ENCODE results near the gene NCK1.
"Not testable (repeated sequence)": the region's sequence is repeated elsewhere in the genome, so short reads cannot be mapped to it uniquely, and the experiment has no call there.

Gene NCK1

DNA sequence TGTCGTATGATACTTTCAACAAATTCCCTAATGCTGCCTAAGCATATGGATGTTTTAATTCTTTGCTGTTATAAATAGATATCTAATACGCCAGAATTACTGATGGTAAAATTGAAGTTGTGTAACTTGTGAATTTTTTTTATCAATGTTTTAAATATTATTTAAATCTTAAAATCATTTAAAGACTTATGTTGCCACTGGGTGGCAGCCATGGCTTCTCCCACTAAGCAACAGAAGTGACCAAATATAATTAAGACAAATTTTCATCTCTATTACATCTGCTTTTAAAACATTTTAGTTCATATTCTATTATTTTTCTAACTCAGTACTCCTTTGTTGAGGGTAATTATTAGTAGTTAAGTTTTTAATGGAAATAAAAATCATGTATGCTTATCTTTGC is 87.7 kb downstream of the NCK1 start:
- DNase-seq, result no peak

- DNase-seq, result no peak
Observed at GRCh38 chr3:136950623-136951022, 88.6 kb downstream of the NCK1 start.

DNA sequence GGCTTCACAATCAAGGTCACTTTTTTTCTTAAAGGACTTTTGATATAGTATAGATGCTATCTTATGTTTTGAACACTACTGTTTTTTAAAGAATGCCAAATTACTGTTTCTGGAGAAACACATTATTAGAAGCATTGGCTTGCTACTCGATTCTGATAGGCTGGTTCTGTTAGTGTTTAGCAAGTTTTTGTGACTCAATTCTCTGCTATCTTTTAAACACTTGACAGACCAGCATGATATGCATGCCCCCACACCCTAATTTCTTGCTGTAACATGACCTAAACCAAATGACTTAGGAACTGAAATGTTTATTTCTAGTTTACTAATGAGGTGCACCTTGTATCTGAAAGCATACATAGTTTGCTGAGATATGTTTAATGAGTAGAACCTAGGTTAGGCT is 90.3 kb downstream of the NCK1 start:
- no peak for DNase-seq

GRCh38 chr3:136954251-136954650 is 92.2 kb downstream of the NCK1 start:
- DNase-seq, result no peak

GRCh38 chr3:136954980-136955780 is 93.2 kb downstream of the NCK1 start:
- DNase-seq, result no peak

DNA sequence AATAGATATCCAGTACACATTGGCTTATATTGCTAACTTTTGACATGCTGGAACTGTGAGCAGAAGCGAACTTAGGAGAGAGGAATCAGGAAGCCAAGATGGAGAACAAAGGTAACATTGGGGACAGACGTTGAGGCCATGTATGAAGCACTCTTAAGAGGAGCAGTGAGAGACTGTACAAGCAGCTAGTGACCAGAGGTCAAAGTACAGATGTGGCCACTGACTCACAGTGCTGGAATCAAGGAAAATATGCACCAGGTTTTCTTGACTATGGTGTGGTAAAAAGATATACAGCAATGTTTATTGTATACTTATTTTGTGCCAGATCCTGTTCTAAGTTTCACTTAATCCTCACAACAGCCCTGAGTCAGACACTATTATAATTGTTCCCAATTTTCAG is 93.8 kb downstream of the NCK1 start:
- no peak for DNase-seq

- no peak for DNase-seq
Observed at GRCh38 chr3:136956971-136957370, 95.0 kb downstream of the NCK1 start.

- no peak for DNase-seq
Observed at GRCh38 chr3:136957751-136958288, 95.8 kb downstream of the NCK1 start, which contains the start of gene IL20RB. Gene IL20RB, plus strand, starts transcription at chr3:136957983. Its CDS starts 131 bp downstream, at chr3:136958114.

DNA sequence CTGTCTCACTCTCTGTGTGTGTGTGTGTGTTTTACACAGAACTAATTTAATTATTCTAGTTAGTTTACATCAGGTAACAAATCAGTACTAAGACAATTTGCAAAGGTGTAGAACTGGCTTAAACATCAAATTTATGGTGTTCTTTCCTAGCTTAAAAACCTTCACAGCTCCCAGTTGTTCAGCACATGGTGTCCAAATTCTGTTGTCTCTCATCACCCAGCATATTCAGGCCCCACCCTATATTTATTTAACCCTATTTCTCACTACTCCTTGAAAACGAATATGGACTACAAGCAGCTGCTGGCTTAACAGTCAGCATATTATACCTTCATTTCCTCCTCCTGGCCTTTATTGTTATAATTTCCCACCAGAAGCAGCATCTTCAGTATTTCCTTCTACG is 96.9 kb downstream of the NCK1 start:
- DNase-seq, result no peak

GRCh38 chr3:136959599-136959998 is 97.6 kb downstream of the NCK1 start:
- DNase-seq, result no peak

DNA sequence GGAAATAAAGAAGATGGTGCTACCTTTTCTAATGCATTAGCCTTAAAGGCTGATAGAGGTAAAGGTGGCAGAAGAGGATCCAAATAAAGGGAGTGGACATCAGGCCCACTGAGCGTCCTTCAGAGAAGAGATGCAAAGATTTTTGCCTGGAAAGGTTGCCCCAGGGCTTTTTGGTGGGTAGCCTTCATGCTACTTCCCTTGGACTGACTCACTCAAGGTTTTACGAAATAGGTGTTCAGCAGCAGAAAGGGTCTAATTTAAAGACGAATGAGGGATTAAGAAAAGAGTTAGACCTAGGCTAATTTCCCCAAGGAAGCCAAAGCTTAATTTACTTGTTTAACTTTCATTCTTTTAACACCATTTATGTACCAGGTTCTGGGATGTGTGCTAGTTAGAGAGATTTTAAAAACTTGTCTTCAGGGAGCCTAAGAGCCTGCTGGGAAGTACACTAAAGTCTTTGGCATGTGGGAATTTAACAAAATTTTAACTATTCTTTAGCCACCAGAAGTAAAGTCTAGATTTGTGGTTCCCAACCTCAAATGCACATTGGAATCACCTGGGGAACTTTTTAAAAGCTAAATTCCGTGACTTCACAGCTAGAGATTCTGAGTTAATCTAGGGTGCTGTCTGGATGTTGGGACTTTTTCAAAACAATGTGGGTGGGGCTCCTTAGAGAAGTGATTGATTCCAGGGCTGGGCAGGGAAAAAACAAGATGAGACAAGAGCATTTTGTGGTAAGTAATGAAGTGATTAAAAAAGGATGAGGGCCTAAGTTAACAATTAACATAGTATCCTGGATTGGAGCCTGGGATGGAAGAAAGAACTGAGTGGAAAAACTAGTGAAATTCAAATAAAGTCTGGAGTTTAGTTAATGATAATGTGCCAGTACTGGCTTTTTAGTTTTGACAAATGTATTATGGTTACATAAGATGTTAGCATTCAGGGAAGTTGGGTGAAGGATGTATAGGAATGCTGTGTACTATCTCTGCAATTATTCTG is 99.1 kb downstream of the NCK1 start:
- no peak for DNase-seq

- DNase-seq, result no peak
Observed at GRCh38 chr3:136962927-136963326, 100.9 kb downstream of the NCK1 start.

- not testable (repeated sequence) for DNase-seq
Observed at GRCh38 chr3:136969539-136969938, 107.5 kb downstream of the NCK1 start.

DNA sequence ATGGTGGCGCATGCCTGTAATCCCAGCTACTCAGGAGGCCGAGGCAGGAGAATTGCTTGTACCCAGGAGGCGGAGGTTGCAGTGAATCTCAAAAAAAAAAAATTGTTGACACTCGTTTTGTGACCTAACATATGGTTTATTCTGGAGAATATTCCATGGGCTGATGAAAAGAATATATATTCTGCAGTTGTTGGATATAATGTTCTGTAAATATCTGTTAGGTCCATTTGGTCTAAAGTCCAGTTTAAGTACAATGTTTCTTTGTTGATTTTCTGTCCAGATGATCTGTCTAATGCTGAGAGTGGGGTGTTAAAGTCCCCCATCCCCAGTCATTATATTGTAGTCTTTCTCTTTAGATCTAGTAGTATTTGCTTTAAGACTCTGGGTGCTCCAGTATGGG is 111.3 kb downstream of the NCK1 start:
- no peak for DNase-seq

DNA sequence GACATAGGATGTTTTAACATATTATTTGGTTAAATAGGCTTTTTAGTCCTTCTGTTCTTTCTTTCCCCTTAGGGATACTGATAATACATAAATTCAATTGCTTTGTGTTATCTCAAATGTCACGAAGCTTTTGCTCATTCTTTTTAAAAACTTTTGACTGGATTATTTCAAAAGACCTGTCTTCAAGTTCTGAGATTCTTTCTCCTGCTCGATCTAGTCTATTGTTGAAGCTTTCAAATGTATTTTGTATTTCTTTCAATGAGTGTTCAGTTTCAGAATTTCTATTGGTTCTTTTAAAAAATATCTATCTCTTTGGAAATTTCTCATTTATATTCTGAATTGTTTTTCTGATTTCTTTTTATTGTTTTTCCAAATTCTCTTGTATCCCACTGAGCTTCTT is 112.7 kb downstream of the NCK1 start:
- DNase-seq, result no peak

GRCh38 chr3:136979204-136979603 is 117.2 kb downstream of the NCK1 start:
- no peak for DNase-seq

- no peak for DNase-seq
Observed at GRCh38 chr3:136979684-136980083, 117.7 kb downstream of the NCK1 start.

GRCh38 chr3:136982033-136982432 is 120.0 kb downstream of the NCK1 start:
- DNase-seq, result no peak

DNA sequence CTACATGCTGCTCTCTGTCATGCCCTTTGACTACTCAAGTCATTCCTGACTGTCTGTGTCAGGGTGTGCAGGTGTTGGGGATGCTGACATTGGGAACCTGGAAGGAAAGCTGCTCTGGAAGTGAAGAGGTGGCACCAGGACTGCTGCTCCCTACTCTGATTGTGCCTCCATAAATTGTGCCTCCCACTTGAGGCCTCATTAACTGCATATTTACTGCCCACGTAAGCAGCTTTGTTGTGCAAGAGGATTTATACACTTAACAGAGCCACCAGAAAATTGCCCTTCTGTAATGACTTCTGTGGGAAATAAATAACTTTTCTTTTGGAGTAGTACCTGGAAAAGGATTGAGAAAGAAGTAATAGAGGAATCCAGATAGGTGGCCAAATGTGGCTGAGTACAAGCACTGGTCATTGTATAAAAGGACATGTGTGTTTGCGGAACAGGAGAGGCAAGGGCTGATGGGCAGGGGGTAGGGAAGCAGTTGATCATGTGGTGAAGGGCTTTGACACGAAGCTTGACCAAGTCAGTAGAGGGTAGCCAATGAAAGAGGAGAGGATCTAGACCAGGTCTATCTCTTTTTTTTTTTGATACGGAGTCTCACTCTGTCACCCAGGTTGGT is 120.6 kb downstream of the NCK1 start:
- DNase-seq, result no peak

DNA sequence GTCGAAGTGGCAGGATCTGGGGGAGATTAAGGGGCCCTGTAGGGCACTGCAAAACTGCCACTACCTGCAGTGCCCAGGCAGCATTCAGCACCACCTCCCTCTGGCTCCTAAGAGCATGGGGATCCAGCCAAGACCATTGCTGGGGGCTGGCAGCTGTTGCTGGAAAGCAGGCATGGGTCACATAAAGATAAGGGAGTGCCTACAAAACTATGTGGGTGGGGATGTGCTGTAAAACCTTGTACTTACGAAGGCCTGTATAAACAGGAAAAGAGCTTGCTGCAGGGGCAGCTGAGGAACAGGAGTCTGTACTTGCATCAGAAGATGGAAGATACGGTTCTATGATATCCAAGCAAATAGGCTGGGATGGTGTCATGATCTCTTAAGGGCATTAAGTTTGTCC is 122.8 kb downstream of the NCK1 start:
- no peak for DNase-seq

- not testable (repeated sequence) for DNase-seq
Observed at GRCh38 chr3:136987398-136987980, 125.5 kb downstream of the NCK1 start.

DNA sequence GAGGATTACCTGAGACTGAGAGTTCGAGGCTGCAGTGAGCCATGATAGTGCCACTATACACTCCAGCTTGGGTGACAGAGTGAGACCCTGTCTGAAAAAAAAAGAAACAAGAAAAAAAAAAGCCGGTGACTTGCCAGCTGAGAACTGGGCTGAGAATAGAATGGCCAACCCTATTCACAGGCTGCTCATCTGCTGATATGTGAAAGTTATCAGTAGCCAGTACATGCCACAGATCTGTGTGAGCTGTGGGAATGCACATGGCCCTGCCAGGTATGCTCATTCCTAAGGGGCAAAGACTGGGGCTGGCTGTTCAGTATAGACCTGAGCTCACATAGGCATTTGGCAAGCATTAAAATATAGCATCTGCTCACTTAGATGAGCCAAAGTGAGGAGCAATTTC is 126.6 kb downstream of the NCK1 start:
- DNase-seq, result no peak
